Measurements from ENCODE around the gene AADACL4.
A peak's percentile ranks its signal among the peaks of the same experiment; 100 is the strongest.

GRCh38 chr1:12617901-12618660 lies 25.8 kb upstream of the AADACL4 start, which contains the start of gene DHRS3:
- no peak for TF ChIP-seq CTCF (IDR thresholded peaks at IDR 0.05)
- TF ChIP-seq POLR2AphosphoS5 (IDR thresholded peaks at IDR 0.05; ENCODE audit: low read depth, low read length): peak; percentile 73

Measured in Panc1 (cell line).